Skeletal muscle satellite cell (primary cell): ENCODE data around the gene IFNL1.

Experiments
- H3K27me3 ChIP-seq: 2 replicates; pipeline ENCODE4 v1.7.0; 2013; ENCODE audit warnings: low read length; ENCODE audit not compliant: control insufficient read depth, insufficient read depth
- H3K36me3 ChIP-seq: 2 replicates; pipeline ENCODE4 v1.7.0; 2013; ENCODE audit warnings: mild to moderate bottlenecking, control low read depth, low read length; ENCODE audit not compliant: insufficient read depth
- H3K4me1 ChIP-seq: 2 replicates; pipeline ENCODE4 v1.7.0; 2013; ENCODE audit warnings: low read length; ENCODE audit not compliant: control insufficient read depth, insufficient read depth
- H3K4me2 ChIP-seq: 2 replicates; pipeline ENCODE4 v1.7.0; 2013; ENCODE audit warnings: mild to moderate bottlenecking, low read length
- H3K4me3 ChIP-seq: 2 replicates; pipeline ENCODE4 v1.7.0; 2013; ENCODE audit warnings: low read length
- H3K9ac ChIP-seq: 2 replicates; pipeline ENCODE4 v1.7.0; 2013; ENCODE audit warnings: mild to moderate bottlenecking, low read depth, low read length, moderate library complexity
- H3K9me3 ChIP-seq: replicated peaks from 2 replicates; pipeline ENCODE4 v1.7.0; 2013; ENCODE audit warnings: mild to moderate bottlenecking, control low read depth, low read length

Gene IFNL1

DNA sequence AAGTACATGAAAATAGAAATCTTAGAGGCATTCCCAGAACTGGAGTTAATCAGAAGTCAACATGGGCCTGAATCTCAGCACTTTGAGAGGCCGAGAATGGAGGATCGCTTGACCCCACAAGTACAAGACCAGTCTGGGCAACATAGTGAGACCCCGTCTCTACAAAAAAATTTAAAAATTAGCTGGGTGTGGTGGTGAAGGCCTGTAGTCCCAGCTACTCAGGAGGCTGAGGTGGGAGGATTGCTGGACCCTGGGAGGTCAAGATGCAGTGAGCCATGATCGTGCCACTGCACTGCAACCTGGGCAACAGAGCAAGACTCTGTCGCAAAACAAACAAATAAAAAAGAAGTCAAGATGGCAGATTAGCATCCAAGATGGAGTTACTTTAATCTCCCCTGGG lies 19.5 kb upstream of the IFNL1 start:
- H3K9ac ChIP-seq, result no peak overlapping the region
- no peaks in the 10 kb centered on the region for H3K36me3 ChIP-seq
- no peak overlapping the region for H3K4me2 ChIP-seq
- H3K4me3 ChIP-seq, result no peak overlapping the region
- peaks cover 42% of the 10 kb centered on the region for H3K27me3 ChIP-seq
- no peaks in the 10 kb centered on the region for H3K4me1 ChIP-seq
- no peaks in the 10 kb centered on the region for H3K9me3 ChIP-seq

DNA sequence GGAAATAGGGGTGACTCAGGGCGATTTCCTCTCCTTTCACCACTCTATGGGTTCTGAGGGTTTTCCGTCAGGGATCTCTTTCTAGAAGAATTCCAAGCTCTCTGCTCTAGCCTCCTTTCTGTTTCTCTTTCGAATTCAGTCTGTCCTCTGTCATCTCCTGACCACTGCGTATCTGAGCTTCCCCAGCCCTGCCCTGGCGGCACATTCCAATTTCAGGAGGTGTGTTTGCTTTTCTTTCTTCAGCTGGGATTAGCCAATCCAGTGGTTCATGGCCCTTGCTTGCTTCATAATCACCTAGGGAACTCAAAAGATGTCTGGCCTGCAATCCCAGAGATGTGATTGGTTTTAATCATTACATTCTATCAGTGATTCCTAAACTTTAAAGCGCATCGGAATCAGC lies 18.6 kb upstream of the IFNL1 start:
- Histone ChIP-seq H3K4me1 (no peaks in the 10 kb centered on the region), H3K9me3 (no peaks in the 10 kb centered on the region), H3K27me3 (peaks cover 42% of the 10 kb centered on the region)

DNA sequence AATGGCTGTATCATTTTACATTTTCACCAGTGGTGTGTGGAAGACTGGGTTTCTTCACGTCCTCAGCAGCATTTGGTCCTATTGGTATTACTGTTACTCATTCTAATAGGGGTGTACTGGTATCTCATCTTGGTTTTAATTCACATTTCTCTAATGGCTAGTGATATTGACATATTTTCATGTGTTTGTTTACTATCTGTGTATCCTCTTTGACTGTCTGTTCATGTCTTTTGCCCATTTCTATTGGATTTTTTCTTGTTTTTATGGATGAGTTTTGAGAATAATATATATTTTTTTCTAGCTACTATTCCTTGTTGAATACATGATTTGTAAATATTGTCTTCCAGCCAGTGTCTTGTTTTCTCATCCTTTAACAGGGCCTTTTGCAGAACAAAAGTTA lies 14.2 kb upstream of the IFNL1 start:
- H3K4me1 ChIP-seq, result no peaks in the 10 kb centered on the region
- H3K9me3 ChIP-seq, result no peaks in the 10 kb centered on the region
- H3K27me3 ChIP-seq, result peaks cover 30% of the 10 kb centered on the region
- H3K4me3 ChIP-seq, result no peak overlapping the region
- H3K4me2 ChIP-seq, result no peak overlapping the region
- no peak overlapping the region for H3K9ac ChIP-seq
- H3K36me3 ChIP-seq, result no peaks in the 10 kb centered on the region

More for the DNA sequence above, 18.6 kb upstream of the IFNL1 start:
- Histone ChIP-seq H3K4me3 (no peak overlapping the region), H3K9ac (no peak overlapping the region), H3K4me2 (no peak overlapping the region), H3K36me3 (no peaks in the 10 kb centered on the region)

DNA sequence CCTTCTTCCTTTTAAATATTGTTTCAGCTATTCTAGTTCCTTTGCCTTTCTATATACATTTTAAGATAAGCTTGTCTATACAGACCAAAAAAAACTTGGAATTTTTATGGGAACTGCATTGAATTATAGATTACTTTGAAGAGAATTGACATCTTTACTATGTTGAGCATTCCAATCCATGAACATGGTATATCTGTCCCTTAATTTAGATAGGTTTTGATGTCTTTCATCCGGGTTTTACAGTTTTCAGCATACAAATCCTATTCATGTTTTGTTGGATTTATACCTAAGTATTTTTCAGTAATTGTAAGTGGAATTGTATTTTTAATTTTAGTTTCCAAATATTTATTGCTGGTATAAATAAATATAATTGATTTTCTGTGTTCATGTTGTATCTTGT lies 12.2 kb upstream of the IFNL1 start:
- Histone ChIP-seq H3K4me1 (no peaks in the 10 kb centered on the region), H3K36me3 (no peaks in the 10 kb centered on the region), H3K4me2 (no peak overlapping the region), H3K9me3 (no peaks in the 10 kb centered on the region), H3K4me3 (no peak overlapping the region), H3K27me3 (peaks cover 22% of the 10 kb centered on the region), H3K9ac (no peak overlapping the region)

DNA sequence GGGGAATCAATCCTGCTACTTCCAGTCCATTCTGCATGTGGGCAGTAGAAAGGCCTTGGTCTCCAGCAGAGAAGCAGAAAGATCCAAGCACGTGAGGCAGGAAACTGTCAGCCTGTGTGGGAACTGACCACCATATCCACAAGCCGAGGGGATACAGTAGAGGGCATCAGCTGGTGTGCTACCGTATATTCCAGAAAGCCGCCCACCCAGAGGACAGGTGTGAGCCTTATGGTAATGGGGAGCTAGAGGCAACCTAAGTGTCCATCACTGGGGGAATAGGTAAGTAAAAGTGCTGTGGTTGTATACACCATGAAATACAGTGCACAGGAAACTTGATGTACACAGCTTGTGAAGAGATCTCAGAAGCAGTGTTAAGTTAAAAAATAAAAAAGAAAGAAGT lies 2.8 kb upstream of the IFNL1 start:
- H3K36me3 ChIP-seq, result no peaks in the 10 kb centered on the region
- H3K4me1 ChIP-seq, result no peaks in the 10 kb centered on the region
- no peak overlapping the region for H3K4me2 ChIP-seq
- H3K9me3 ChIP-seq, result no peaks in the 10 kb centered on the region
- H3K27me3 ChIP-seq, result peaks cover 44% of the 10 kb centered on the region
- no peak overlapping the region for H3K4me3 ChIP-seq
- H3K9ac ChIP-seq, result no peak overlapping the region

DNA sequence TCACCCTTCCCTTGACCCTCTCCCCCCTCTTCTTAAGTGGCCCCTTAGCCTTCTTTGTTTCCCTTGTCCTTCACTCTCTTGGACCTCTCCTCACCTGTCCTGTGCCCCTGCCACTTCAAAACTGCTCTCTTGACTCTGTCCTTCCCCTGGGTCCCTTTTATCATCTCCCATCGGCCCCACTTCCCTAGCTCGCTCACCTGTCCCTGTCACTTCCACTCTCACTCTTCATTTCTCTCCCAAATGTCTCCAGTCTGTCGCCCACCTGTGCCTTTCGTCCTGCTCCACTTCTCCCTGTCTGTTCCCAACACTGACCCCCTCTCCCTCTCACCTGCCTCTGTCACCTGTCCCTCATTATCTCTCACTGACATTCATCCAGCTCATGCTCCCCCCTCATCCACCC lies 699 bp downstream of the IFNL1 start:
- no peak overlapping the region for H3K4me3 ChIP-seq
- no peaks in the 10 kb centered on the region for H3K4me1 ChIP-seq
- peaks cover 51% of the 10 kb centered on the region for H3K27me3 ChIP-seq
- no peaks in the 10 kb centered on the region for H3K36me3 ChIP-seq
- no peak overlapping the region for H3K4me2 ChIP-seq
- no peak overlapping the region for H3K9ac ChIP-seq
- no peaks in the 10 kb centered on the region for H3K9me3 ChIP-seq

DNA sequence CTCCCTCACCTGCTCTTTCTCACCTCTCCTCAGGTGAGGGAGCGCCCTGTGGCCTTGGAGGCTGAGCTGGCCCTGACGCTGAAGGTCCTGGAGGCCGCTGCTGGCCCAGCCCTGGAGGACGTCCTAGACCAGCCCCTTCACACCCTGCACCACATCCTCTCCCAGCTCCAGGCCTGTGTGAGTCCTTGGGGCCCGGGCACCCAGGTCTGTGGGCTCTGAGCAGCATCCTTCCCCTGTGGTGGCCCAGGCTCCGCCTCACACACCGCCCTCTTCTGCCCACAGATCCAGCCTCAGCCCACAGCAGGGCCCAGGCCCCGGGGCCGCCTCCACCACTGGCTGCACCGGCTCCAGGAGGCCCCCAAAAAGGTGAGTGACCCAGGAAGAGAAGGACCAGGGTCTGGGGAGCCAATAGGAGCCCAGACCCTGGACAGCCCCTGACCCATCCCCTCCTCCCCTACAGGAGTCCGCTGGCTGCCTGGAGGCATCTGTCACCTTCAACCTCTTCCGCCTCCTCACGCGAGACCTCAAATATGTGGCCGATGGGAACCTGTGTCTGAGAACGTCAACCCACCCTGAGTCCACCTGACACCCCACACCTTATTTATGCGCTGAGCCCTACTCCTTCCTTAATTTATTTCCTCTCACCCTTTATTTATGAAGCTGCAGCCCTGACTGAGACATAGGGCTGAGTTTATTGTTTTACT lies 1.9 kb downstream of the IFNL1 start:
- H3K4me3 ChIP-seq, result no peak overlapping the region
- H3K9me3 ChIP-seq, result no peaks in the 10 kb centered on the region
- H3K4me2 ChIP-seq, result no peak overlapping the region
- no peaks in the 10 kb centered on the region for H3K4me1 ChIP-seq
- H3K36me3 ChIP-seq, result no peaks in the 10 kb centered on the region
- no peak overlapping the region for H3K9ac ChIP-seq
- peaks cover 44% of the 10 kb centered on the region for H3K27me3 ChIP-seq

DNA sequence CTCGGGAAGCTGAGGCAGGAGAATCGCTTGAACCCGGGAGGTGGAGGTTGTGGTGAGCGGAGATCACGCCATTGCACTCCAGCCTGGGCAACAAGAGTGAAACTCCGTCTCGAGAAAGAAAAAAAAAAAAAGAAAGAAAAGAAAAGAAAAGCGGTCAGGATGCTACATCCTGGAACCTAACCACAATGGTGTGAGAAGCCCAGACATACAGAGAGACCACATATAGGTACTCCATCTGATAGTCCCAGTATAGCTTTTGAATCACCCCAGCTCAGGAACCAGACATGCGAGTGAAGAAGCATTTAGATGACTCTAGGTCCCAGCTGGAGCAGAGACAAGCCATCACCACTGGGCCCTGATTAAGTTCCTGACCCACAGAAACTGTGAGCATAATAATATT lies 3.2 kb downstream of the IFNL1 start:
- Histone ChIP-seq H3K9ac (no peak overlapping the region), H3K4me3 (no peak overlapping the region), H3K36me3 (no peaks in the 10 kb centered on the region), H3K9me3 (no peaks in the 10 kb centered on the region), H3K4me2 (no peak overlapping the region), H3K4me1 (no peaks in the 10 kb centered on the region), H3K27me3 (peaks cover 44% of the 10 kb centered on the region)

DNA sequence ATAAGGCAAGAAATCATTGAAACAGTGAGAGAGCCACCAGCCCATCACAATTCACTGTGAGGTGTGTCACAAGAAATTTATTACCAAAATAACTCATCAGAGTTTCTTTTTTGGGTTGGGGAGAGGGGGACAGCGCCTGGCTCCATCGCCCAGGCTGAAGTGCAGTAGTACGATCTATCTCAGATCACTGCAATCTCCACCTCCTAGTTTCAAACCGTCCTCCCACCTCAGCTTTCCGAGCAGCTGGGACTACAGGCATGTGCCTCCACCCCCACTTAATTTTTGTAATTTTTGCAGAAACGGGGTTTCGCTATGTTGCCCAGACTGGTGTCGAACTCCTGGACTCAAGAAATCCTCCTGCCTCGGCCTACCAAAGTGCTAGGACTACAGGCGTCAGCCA lies 3.6 kb downstream of the IFNL1 start:
- Histone ChIP-seq H3K27me3 (peaks cover 48% of the 10 kb centered on the region), H3K4me3 (no peak overlapping the region), H3K36me3 (no peaks in the 10 kb centered on the region), H3K4me2 (no peak overlapping the region), H3K9ac (no peak overlapping the region), H3K9me3 (no peaks in the 10 kb centered on the region), H3K4me1 (no peaks in the 10 kb centered on the region)

DNA sequence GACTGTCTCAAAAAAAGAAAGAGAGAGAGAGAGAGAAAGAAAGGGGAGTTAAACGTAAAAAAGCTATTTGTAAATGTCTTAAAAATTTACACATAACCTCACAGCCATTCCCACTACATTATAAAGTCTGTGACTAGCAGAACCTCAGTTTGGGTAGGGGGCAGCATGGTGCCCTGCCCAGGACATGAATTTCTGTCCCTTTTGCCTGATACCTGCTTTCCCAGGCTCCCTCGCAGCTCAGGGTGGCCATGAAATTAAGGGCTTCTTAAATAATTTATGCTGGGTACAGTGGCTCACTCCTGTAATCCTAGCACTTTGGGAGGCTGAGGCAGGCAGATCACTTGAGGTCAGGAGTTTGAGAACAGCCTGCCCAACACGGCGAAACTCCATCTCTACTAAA lies 4.8 kb downstream of the IFNL1 start:
- Histone ChIP-seq H3K9me3 (no peaks in the 10 kb centered on the region), H3K4me1 (no peaks in the 10 kb centered on the region), H3K36me3 (no peaks in the 10 kb centered on the region), H3K27me3 (peaks cover 54% of the 10 kb centered on the region), H3K9ac (no peak overlapping the region), H3K4me3 (no peak overlapping the region), H3K4me2 (no peak overlapping the region)

DNA sequence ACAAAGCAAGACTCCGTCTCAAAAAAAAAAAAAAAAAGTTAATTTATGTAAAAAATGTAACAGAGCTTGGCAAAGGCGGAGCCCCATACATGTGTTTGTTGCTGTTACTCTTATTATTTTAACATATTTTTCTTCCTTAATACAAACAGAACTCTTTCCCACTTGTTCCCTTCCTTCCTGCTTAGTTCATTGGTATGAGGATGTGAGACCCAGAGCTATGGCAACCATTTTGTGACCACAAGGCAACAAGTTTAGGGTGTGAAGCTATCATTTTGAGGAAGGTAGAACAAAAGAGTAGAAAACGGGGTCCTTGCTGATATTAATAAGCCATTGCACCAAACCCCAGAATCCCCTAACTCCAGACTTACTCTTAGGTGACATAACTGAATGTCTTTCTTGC lies 5.4 kb downstream of the IFNL1 start:
- Histone ChIP-seq H3K27me3 (peaks cover 53% of the 10 kb centered on the region), H3K4me3 (no peak overlapping the region), H3K4me2 (no peak overlapping the region), H3K9ac (no peak overlapping the region), H3K36me3 (no peaks in the 10 kb centered on the region), H3K4me1 (no peaks in the 10 kb centered on the region), H3K9me3 (no peaks in the 10 kb centered on the region)

DNA sequence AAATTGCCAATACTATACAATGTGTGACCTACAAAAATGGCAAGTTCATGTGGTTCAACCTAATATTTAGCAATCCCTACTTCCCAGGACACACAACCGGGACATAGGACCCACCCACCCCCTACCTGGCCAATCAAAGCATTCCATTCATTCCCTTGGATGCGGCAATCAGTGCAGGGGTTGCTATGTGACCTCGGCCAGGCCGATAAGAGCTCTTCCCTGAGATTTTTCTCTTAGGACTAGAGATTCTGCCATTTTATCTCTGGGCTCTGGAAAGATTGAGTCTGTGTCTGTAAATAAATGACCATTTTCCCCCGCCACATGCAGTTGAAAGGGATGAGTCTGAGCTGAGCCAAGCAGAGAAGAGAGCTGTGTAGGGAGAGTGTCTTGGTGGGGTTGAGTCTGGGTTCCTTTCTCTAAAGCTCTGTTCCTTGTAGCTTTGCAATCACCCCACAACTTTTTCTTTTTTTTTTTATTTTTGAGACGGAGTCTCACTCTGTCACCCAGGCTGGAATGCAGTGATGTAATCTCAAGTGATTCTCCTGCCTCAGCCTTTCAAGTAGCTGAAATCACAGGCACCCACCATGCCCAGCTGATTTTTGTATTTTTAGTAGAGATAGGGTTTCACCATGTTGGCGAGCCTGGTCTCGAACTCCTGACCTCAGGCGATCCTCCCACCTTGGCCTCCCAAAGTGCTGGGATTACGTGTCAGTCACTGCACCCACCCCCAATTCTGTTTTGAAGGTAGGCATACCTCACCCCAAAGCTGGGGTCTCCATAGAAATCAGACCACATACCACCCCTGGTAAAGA lies 7.4 kb downstream of the IFNL1 start:
- Histone ChIP-seq H3K4me3 (no peak overlapping the region), H3K36me3 (no peaks in the 10 kb centered on the region), H3K4me1 (peaks cover 4% of the 10 kb centered on the region), H3K9ac (no peak overlapping the region), H3K4me2 (no peak overlapping the region), H3K27me3 (peaks cover 68% of the 10 kb centered on the region), H3K9me3 (no peaks in the 10 kb centered on the region)
